Suprapubic skin (tissue), 4 donors: ENCODE results near the gene SNX19. TPM values are rescaled to one million over a fixed set of nuclear protein-coding genes. Genes with fewer than 3 reads are reported as not detected.
"Not testable (repeated sequence)": the region's sequence is repeated elsewhere in the genome, so short reads cannot be mapped to it uniquely, and the experiment has no call there.

Source experiments
- DNase-seq, 2 donors: peaks; one replicate each; pipeline ENCODE4 v3.0.0-alpha.2; 2019; ENCODE audit warnings: low spot score in 2 of 2
- H3K27ac ChIP-seq: fragments of 200-600 bp; sonication (generic); one replicate; pipeline ENCODE4 v1.5.1; 2019
- H3K27me3 ChIP-seq: fragments of 200-600 bp; sonication (generic); one replicate; pipeline ENCODE4 v1.5.1; 2019
- H3K36me3 ChIP-seq: fragments of 200-600 bp; sonication (generic); one replicate; pipeline ENCODE4 v1.5.1; 2019
- H3K4me1 ChIP-seq: fragments of 200-600 bp; sonication (generic); one replicate; pipeline ENCODE4 v1.5.1; 2019
- H3K4me3 ChIP-seq: fragments of 200-600 bp; sonication (generic); one replicate; pipeline ENCODE4 v1.5.1; 2019; ENCODE audit warnings: mild to moderate bottlenecking
- H3K9me3 ChIP-seq: fragments of 200-600 bp; sonication (generic); one replicate; pipeline ENCODE4 v1.5.1; 2019
- EP300 ChIP-seq: sonication (generic); formaldehyde crosslinking; IDR thresholded peaks from one replicate; pipeline ENCODE4 v1.6.1; 2017; ENCODE audit warnings: antibody characterized with exemption
- POLR2A ChIP-seq, 2 donors: fragments of 450-650 bp; IDR thresholded peaks; one replicate each; pipeline ENCODE4 v1.6.1; 2017; ENCODE audit warnings: antibody characterized with exemption in 2 of 2, mild to moderate bottlenecking in 2 of 2, moderate library complexity in 2 of 2
- POLR2AphosphoS5 ChIP-seq, 3 donors: sonication (generic); formaldehyde crosslinking; IDR thresholded peaks; one replicate each; pipeline ENCODE4 v1.6.1; 2017; ENCODE audit warnings: antibody characterized with exemption in 3 of 3
- WGBS: methylation state at CpG from one replicate; pipeline ENCODE4 v1.1.5; 2018; 5-methylcytosine and 5-hydroxymethylcytosine counted together
- total RNA-seq, 4 donors: library from RNA; depleted of rRNA; stranded (reverse); fragments of >200 nt; gene quantifications; one replicate each; pipeline ENCODE4 v1.1.0, GENCODE V29; 2016
- TF ChIP-seq, protein P1 (sequence below), 2 donors: fragments of 200-600 bp in 1 of 2; fragments of 450-650 bp in 1 of 2; sonication (generic) in 1 of 2; IDR thresholded peaks; one replicate each; pipeline ENCODE4 v1.5.1; 2016 to 2019; ENCODE audit warnings: antibody characterized with exemption in 2 of 2, mild to moderate bottlenecking in 1 of 2, moderate library complexity in 1 of 2

SNX19 gene
- total RNA-seq, 4 donors from 2014 or later: 74.5 to 157 (median 86.0) TPM

DNA sequence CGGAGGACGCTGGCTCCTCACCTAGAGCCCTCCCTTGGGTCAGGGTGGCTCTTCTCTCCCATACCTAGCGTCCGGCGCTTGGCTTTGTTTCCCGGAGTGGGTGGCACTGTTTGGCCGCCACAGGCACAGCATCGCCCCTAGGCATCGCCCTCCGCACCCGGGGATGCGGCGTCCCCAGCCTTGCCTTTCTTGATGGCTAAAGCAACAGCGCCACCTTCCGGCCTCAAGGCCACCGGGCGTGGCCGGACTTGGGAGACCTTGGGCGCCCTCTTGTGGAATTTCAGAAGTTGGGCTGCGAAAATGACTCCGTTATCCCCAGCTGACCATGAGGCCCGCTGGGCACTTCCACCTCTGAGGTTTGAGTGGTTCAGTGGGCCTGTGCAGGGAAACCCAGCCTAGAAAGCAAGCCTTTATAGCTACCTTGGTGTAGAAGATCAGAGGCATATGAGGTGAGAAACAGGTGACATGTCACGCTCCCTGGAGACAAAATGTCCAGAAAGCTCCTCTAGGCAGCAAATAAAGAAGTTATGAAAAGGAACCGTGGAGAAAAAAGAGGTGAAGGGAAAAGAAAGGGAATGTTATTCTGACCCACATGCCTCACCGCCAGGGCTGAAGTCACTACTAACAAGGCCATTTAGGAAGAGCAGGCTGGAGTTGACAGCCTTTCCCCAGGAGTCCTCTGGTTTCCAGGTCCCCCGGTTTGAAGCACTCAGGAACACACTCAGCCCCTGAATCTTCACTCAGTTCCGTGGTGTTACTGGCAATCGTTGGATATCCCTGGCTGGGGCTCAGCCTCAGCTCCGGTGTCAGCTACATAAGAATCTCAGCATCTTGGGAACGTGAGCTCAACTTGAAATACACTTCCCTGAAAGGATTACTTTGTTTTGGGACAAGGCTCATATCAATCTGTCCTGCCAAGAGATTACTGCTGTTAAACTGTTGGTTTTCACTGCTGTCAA, 54.1 kb downstream of the SNX19 start:
- Histone ChIP-seq H3K27ac (no peak overlapping the region), H3K4me3 (no peak overlapping the region), H3K9me3 (no peaks in the 10 kb centered on the region), H3K36me3 (no peaks in the 10 kb centered on the region), H3K27me3 (no peaks in the 10 kb centered on the region), H3K4me1 (peaks cover 5% of the 10 kb centered on the region)
- no peak for TF ChIP-seq EP300
- peak in 2 of 3 donors; percentile 27 to 61 for TF ChIP-seq POLR2AphosphoS5 (IDR thresholded peaks at IDR 0.05)
- TF ChIP-seq, protein P1, sequence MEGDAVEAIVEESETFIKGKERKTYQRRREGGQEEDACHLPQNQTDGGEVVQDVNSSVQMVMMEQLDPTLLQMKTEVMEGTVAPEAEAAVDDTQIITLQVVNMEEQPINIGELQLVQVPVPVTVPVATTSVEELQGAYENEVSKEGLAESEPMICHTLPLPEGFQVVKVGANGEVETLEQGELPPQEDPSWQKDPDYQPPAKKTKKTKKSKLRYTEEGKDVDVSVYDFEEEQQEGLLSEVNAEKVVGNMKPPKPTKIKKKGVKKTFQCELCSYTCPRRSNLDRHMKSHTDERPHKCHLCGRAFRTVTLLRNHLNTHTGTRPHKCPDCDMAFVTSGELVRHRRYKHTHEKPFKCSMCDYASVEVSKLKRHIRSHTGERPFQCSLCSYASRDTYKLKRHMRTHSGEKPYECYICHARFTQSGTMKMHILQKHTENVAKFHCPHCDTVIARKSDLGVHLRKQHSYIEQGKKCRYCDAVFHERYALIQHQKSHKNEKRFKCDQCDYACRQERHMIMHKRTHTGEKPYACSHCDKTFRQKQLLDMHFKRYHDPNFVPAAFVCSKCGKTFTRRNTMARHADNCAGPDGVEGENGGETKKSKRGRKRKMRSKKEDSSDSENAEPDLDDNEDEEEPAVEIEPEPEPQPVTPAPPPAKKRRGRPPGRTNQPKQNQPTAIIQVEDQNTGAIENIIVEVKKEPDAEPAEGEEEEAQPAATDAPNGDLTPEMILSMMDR (IDR thresholded peaks at IDR 0.05): peak; percentile 99
- peak; percentile 93 to 97 for DNase-seq
- WGBS: 46% methylated on average over 18 of the region's 30 CpGs

DNA sequence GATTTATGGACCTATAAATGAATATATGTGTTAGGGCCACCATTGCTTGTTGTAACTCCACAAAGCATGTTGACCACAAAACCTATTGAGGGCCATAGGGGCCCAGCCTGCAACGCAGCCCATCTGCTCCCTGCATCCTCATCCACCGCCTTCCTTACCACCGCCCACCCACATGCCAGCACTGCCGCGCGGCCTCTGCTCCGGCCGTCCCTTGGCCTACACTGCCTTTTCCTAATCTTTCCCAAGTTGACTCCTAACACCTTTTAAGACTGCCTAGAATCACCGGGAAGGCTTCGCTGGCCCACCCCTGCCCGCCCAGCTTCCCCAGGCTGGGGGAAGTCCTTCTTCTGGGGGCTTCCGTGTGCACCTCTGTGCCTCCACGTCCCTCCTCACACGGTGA, 55.0 kb downstream of the SNX19 start:
- Histone ChIP-seq H3K4me3 (no peak overlapping the region), H3K9me3 (no peaks in the 10 kb centered on the region), H3K27me3 (no peaks in the 10 kb centered on the region), H3K4me1 (peaks cover 5% of the 10 kb centered on the region), H3K36me3 (no peaks in the 10 kb centered on the region), H3K27ac (no peak overlapping the region)
- no peak for DNase-seq
- WGBS: 93% methylated on average over 14 of the region's 14 CpGs
- TF ChIP-seq POLR2A (IDR thresholded peaks at IDR 0.05): no peak
- TF ChIP-seq, protein P1 (IDR thresholded peaks at IDR 0.05): no peak
- TF ChIP-seq POLR2AphosphoS5 (IDR thresholded peaks at IDR 0.05): no peak
- TF ChIP-seq EP300: no peak

DNA sequence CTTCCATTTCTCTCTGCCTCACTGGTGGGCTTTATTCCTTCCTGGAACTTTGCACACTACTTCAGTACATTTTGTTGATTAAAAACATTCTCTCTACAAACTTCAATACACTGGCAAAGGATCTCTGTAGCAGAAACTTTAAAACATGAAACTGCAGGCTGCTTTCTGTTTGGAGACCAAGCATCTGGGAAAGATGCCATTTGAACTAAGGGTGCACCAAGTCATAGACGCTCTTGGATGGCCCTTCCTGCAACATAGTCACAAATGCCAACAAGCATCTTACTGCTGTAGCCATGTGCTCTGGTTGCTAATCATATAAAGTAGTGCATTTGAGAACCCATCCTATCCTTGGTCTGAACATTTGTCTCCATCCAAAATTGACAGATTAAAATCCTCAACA, 56.4 kb downstream of the SNX19 start:
- Histone ChIP-seq H3K4me1 (peaks cover 5% of the 10 kb centered on the region), H3K27me3 (no peaks in the 10 kb centered on the region), H3K27ac (no peak overlapping the region), H3K4me3 (no peak overlapping the region), H3K9me3 (no peaks in the 10 kb centered on the region), H3K36me3 (no peaks in the 10 kb centered on the region)
- DNase-seq: no peak
- WGBS: 31% methylated on average over 1 of the region's 1 CpG
- no peak for TF ChIP-seq EP300
- TF ChIP-seq POLR2AphosphoS5 (IDR thresholded peaks at IDR 0.05): no peak
- TF ChIP-seq POLR2A (IDR thresholded peaks at IDR 0.05): no peak
- TF ChIP-seq, protein P1 (IDR thresholded peaks at IDR 0.05): no peak

DNA sequence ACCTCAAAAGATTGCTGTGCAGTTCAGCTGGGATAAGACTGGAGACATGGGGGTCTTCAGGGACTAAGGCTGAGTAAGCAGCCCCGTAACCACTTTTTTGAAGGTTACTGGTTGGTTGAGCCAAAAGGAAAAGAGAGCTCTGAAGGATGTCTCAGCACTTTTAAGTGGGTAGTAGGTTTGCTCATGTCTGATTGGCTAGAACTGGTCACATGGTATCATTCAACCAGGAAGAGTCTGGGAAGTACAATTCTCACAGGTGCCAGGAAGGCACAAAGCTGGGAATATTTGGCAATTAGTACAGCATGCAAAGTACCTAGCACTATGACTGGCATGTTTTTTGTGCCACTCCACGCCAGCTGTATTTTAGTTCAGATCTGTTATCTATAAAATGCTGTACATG, 58.1 kb downstream of the SNX19 start:
- WGBS: 80% methylated on average over 2 of the region's 2 CpGs
- TF ChIP-seq, protein P1 (IDR thresholded peaks at IDR 0.05): no peak
- TF ChIP-seq POLR2AphosphoS5 (IDR thresholded peaks at IDR 0.05) (no peak), POLR2A (IDR thresholded peaks at IDR 0.05) (no peak), EP300 (no peak)
- no peak for DNase-seq

DNA sequence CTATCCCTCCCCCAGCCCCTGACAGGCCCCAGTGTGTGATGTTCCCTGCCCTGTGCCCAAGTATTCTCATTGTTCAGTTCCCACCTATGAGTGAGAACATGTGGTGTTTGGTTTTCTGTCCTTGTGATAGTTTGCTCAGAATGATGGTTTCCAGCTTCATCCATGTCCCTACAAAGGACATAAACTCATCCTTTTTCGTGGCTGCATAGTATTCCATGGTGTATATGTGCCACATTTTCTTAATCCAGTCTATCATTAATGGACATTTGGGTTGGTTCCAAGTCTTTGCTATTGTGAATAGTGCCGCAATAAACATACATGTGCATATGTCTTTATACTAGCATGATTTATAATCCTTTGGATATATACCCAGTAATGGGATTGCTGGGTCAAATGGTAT, 60.6 kb downstream of the SNX19 start:
- not testable (repeated sequence) for H3K27me3 ChIP-seq, H3K4me3 ChIP-seq, H3K4me1 ChIP-seq

More for the DNA sequence above, 58.1 kb downstream of the SNX19 start:
- H3K4me1 ChIP-seq: peaks cover 5% of the 10 kb centered on the region
- H3K27ac ChIP-seq: no peak overlapping the region
- no peak overlapping the region for H3K4me3 ChIP-seq
- no peaks in the 10 kb centered on the region for H3K27me3 ChIP-seq
- H3K36me3 ChIP-seq: no peaks in the 10 kb centered on the region
- no peaks in the 10 kb centered on the region for H3K9me3 ChIP-seq

More for the DNA sequence above, 60.6 kb downstream of the SNX19 start:
- not testable (repeated sequence) for H3K9me3 ChIP-seq, H3K27ac ChIP-seq, DNase-seq, H3K36me3 ChIP-seq
- 59% methylated on average over 2 of the region's 2 CpGs for WGBS
